WI38 (cell line): Measurements from ENCODE around the gene SLC7A10.

Source experiments
- H3K4me3 ChIP-seq: 2 replicates; pipeline ENCODE4 v1.5.1; 2011; ENCODE audit warnings: low read depth, mild to moderate bottlenecking, control low read depth, low read length
- CTCF ChIP-seq: IDR thresholded peaks from 2 replicates; pipeline ENCODE4 v1.5.1; 2012; ENCODE audit warnings: low read depth, mild to moderate bottlenecking, control low read depth, low read length

The SLC7A10 gene

GRCh38 chr19:33252971-33253370 is 27.3 kb upstream of the SLC7A10 start:
- TF ChIP-seq CTCF: no peak
- no peak overlapping the region for H3K4me3 ChIP-seq

GRCh38 chr19:33252418-33252962 is 26.8 kb upstream of the SLC7A10 start:
- H3K4me3 ChIP-seq: no peak overlapping the region
- TF ChIP-seq CTCF: no peak

- no peak overlapping the region for H3K4me3 ChIP-seq
- no peak for TF ChIP-seq CTCF
These were observed 26.0 kb upstream of the SLC7A10 start for GRCh38 chr19:33251526-33252090.

GRCh38 chr19:33251076-33251475 is 25.4 kb upstream of the SLC7A10 start:
- no peak for TF ChIP-seq CTCF

GRCh38 chr19:33250500-33250899 is 24.9 kb upstream of the SLC7A10 start:
- no peak for TF ChIP-seq CTCF

More at GRCh38 chr19:33251076-33251475, 25.4 kb upstream of the SLC7A10 start:
- no peak overlapping the region for H3K4me3 ChIP-seq

GRCh38 chr19:33249740-33250366 is 24.2 kb upstream of the SLC7A10 start:
- TF ChIP-seq CTCF: no peak

More at GRCh38 chr19:33250500-33250899, 24.9 kb upstream of the SLC7A10 start:
- H3K4me3 ChIP-seq: no peak overlapping the region

GRCh38 chr19:33248954-33249613 is 23.4 kb upstream of the SLC7A10 start:
- TF ChIP-seq CTCF: no peak

More at GRCh38 chr19:33249740-33250366, 24.2 kb upstream of the SLC7A10 start:
- no peak overlapping the region for H3K4me3 ChIP-seq

More at GRCh38 chr19:33248954-33249613, 23.4 kb upstream of the SLC7A10 start:
- no peak overlapping the region for H3K4me3 ChIP-seq
